Psoas muscle (tissue), 8 donors: ENCODE measurements around the gene TMEM53. TPM values are rescaled to one million over a fixed set of nuclear protein-coding genes. Genes with fewer than 3 reads are reported as not detected.

ENCODE experiments used
- ATAC-seq, 4 donors: fragments of 200-7000 bp; cut with Tn5 transposase; one replicate each; pipeline ENCODE4 v1.9.1; 2020; ENCODE audit warnings: moderate library complexity in 3 of 4, mild to moderate bottlenecking in 2 of 4
- DNase-seq, 2 donors: peaks; one replicate each; pipeline ENCODE4 v3.0.0-alpha.2; 2020
- H3K27ac ChIP-seq: fragments of 200-600 bp; one replicate; pipeline ENCODE4 v1.8.0; 2022
- H3K27me3 ChIP-seq, 3 donors: fragments of 200-600 bp in 1 of 3; one replicate each; pipeline versions ENCODE4 v1.6.1 to v1.8.0; 2013 to 2022; ENCODE audit warnings: low read length in 2 of 3, mild to moderate bottlenecking in 2 of 3, moderate library complexity in 1 of 3; ENCODE audit not compliant: insufficient read depth in 3 of 3
- H3K36me3 ChIP-seq, 2 donors: fragments of 200-600 bp in 1 of 2; one replicate each; pipeline versions ENCODE4 v1.6.1 to v1.8.0; 2013 to 2022; ENCODE audit warnings: low read depth in 1 of 2, mild to moderate bottlenecking in 1 of 2, moderate library complexity in 1 of 2; ENCODE audit not compliant: insufficient read depth in 1 of 2
- H3K4me1 ChIP-seq: fragments of 200-600 bp; one replicate; pipeline ENCODE4 v1.8.0; 2022
- H3K4me3 ChIP-seq: fragments of 200-600 bp; one replicate; pipeline ENCODE4 v1.8.0; 2022; ENCODE audit warnings: mild to moderate bottlenecking
- H3K9me3 ChIP-seq: fragments of 200-600 bp; one replicate; pipeline ENCODE4 v1.8.0; 2022
- whole genome bisulfite sequencing, 3 donors: extraction: QIAGEN DNeasy Blood & Tissue Kit; methylation state at CpG; one replicate each; pipeline versions ENCODE4 v1.1.6 to v1.1.7; 2013; 5-methylcytosine and 5-hydroxymethylcytosine counted together
- intact Hi-C, 2 donors: fragments of 100-400 bp; cut with DNase I; formaldehyde crosslinking; loops; one replicate each; pipeline versions ENCODE4 v1.11.0 to v1.14.2; 2022
- polyA plus RNA-seq, 3 donors: library from polyadenylated mRNA; stranded (reverse); fragments of 200-250 nt; gene quantifications; one replicate each; pipeline ENCODE4 v1.2.3, GENCODE V29; 2013
- total RNA-seq, 4 donors: library from RNA; stranded (reverse); fragmentation: NEBNext Ultra II Directional in 2 of 4; extraction: Animal tissue kit (Norgen Biotek cat#: 25700) in 2 of 4; gene quantifications; one replicate each; pipeline versions ENCODE4 v1.2.1 to v1.2.4, GENCODE V29; 2021 to 2023
- TF ChIP-seq, protein P1 (sequence below): fragments of 200-600 bp; IDR thresholded peaks from one replicate; pipeline ENCODE4 v1.8.0; 2022; ENCODE audit warnings: antibody characterized with exemption
- donor health status: healthy with polysubstance abuse.
- donor health status: DM: no; HTN: no; CAD: no; lungs with moderate emphysema.
- donor health status: Bipolar disorder and iron deficiency.
- donor health status: healthy.
- donor health status: DM: yes; HTN: yes; CAD: no.
- donor health status: DM: no; HTN: no; CAD: no.
- donor health status: DM: no; HTN: no; CAD: no.
- donor health status: DM: yes; HTN: yes; CAD: no.

Gene TMEM53
- total and polyA plus RNA-seq, 7 donors, result 2.4 to 7.7 (median 6.2) TPM

DNA sequence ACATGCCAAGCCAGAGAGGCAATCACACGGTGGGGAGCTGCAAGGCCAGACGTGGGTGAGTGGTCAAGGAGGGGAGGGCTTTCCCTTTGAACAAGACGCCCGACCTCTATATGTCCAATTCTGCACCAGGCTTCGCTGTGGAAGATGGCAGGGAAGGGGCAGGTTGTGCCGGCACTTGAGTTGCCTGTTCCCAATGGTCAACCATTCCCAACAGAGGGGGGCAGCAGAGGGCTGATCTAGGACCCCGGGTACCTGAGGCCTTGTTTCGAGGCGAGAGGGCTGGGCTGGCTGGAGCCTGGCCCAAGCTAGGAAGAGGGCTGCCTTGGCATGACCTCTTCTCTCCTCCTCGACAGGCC is 64.9 kb downstream of the TMEM53 start:
- intact Hi-C loops, result loop anchor here (1.0 to 2.0 kb wide), 2 partner anchors 43 kb away; no protein-coding TSS in a partner anchor
- H3K27me3 ChIP-seq, result peaks cover 0 to 3% (median 0%) of the 10 kb centered on the region in 3 donors
- no peak overlapping the region for H3K27ac ChIP-seq
- WGBS, 3 donors, result 26 to 41% (median 32%) methylated on average over 10 of the region's 10 CpGs
- DNase-seq, result peak; percentile 57 to 82
- peak; percentile 92 to 97 (median 94) for ATAC-seq
- H3K4me1 ChIP-seq, result no peaks in the 10 kb centered on the region
- TF ChIP-seq, protein P1, sequence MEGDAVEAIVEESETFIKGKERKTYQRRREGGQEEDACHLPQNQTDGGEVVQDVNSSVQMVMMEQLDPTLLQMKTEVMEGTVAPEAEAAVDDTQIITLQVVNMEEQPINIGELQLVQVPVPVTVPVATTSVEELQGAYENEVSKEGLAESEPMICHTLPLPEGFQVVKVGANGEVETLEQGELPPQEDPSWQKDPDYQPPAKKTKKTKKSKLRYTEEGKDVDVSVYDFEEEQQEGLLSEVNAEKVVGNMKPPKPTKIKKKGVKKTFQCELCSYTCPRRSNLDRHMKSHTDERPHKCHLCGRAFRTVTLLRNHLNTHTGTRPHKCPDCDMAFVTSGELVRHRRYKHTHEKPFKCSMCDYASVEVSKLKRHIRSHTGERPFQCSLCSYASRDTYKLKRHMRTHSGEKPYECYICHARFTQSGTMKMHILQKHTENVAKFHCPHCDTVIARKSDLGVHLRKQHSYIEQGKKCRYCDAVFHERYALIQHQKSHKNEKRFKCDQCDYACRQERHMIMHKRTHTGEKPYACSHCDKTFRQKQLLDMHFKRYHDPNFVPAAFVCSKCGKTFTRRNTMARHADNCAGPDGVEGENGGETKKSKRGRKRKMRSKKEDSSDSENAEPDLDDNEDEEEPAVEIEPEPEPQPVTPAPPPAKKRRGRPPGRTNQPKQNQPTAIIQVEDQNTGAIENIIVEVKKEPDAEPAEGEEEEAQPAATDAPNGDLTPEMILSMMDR, result peak; percentile 72
- H3K36me3 ChIP-seq, result no peaks in the 10 kb centered on the region
- no peaks in the 10 kb centered on the region for H3K9me3 ChIP-seq
- H3K4me3 ChIP-seq, result no peak overlapping the region

DNA sequence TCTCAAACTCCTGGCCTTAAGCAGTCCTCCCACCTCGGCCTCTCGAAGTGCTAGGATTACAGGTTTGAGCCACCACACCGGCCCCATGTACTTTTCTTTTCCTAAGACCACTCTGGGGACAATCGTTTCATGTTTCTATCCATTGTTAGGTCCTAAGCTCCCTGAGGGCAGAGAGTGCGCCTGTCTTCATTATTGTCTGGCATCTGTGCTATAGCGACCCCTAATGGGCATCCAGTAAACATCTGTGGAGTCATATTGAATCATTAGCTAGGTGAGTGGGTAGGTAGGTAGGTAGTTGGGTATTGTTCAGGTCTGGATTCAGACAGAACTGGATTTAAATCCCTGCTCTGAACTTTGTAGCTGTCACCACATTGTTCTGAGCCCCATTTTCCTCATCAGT is 66.1 kb downstream of the TMEM53 start:
- Histone ChIP-seq H3K36me3 (no peaks in the 10 kb centered on the region), H3K27ac (no peak overlapping the region), H3K27me3 (peaks cover 0 to 3% (median 0%) of the 10 kb centered on the region in 3 donors), H3K4me1 (peaks cover 5% of the 10 kb centered on the region), H3K9me3 (no peaks in the 10 kb centered on the region), H3K4me3 (no peak overlapping the region)
- TF ChIP-seq, protein P1, result peak; percentile 6
- 81 to 83% (median 83%) methylated on average over 6 of the region's 6 CpGs for WGBS, 3 donors
- ATAC-seq (no peak), DNase-seq (no peak)
- intact Hi-C loops, result loop anchor here in 1 of 2 donors (2.0 kb wide), 1 partner anchor 45 kb away; no protein-coding TSS in a partner anchor

DNA sequence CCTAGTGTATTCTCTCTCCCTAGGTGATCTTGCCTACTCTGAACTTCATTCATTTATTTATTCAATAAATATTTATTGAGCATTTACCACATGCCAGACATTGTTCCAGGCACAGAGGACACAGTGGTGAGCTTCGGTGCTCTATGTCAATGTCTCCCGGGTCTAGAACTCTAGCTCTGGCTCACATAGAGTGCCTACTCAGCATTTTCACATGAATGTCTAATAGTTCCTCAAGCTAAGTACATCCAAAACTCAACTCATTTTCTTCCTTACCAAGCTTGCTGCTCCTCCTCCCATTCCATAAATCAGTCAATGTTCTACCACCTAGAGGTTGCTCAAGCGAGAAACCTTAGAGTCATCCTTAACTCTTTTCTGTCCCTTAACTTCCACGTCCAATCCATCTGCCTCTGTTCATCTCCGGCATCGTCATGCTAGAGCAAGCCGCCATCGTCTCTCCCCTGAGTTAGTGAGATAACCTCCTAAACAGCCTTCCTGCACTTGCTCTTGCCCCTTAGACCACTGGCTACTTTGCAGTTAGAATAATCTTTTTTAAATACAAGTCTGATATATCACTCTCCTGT is 67.5 kb downstream of the TMEM53 start:
- intact Hi-C loops, result no loop called here
- ATAC-seq (no peak), DNase-seq (no peak)
- H3K4me1 ChIP-seq, result peaks cover 8% of the 10 kb centered on the region
- H3K9me3 ChIP-seq, result no peaks in the 10 kb centered on the region
- TF ChIP-seq, protein P1, result no peak
- H3K36me3 ChIP-seq, result no peaks in the 10 kb centered on the region
- 68 to 77% (median 74%) methylated on average over 8 of the region's 8 CpGs for WGBS, 3 donors
- H3K27ac ChIP-seq, result no peak overlapping the region
- no peak overlapping the region for H3K4me3 ChIP-seq
- H3K27me3 ChIP-seq, result peaks cover 0 to 3% (median 0%) of the 10 kb centered on the region in 3 donors

DNA sequence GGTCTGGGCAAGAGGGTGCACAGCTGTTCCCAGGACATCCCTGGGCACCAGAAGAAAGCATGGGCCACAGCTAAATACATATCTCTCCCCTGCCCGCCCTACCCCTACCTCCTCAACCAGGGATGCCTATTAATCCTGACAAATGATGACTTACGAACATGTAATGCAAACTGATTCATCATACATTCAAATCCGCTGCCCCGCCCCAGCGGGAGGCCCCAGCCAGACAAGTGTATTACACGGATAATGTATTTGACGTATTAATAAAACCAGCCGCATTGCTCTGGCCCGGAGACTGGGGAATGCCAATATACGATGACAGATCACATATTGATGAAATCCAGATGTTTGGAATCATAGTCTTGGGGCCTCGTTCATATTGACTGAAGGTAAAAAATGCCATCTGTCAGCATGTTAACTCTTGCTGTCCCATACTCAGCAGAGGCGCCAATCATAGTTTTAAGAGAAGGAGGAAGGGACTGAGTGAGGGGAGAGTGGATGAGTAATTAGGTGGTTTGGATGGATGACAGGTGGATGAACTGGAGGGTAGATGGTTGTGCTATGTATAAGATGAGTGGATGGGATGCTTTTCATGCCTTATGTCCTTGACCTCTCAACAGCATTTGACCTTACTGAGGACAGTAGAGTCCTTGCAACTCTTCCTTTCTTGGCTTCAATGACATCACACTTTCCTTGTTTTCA is 68.2 kb downstream of the TMEM53 start:
- H3K27ac ChIP-seq, result no peak overlapping the region
- intact Hi-C loops, result no loop called here
- WGBS, 3 donors, result 75 to 82% (median 77%) methylated on average over 12 of the region's 12 CpGs
- TF ChIP-seq, protein P1, result no peak
- H3K9me3 ChIP-seq, result no peaks in the 10 kb centered on the region
- H3K27me3 ChIP-seq, result peaks cover 0 to 3% (median 0%) of the 10 kb centered on the region in 3 donors
- no peaks in the 10 kb centered on the region for H3K36me3 ChIP-seq
- ATAC-seq (no peak), DNase-seq (no peak)
- H3K4me3 ChIP-seq, result no peak overlapping the region
- peaks cover 8% of the 10 kb centered on the region for H3K4me1 ChIP-seq
